PFSK-1 (cell line): ENCODE results near the gene C9orf43.

Experiments used
- FOXP2 ChIP-seq: optimal IDR thresholded peaks from 2 replicates; pipeline ENCODE3; 2011; ENCODE audit warnings: borderline replicate concordance, control low read depth, inconsistent platforms; ENCODE audit not compliant: insufficient read depth; ENCODE audit errors: extremely low read length, extremely low read depth
- POLR2AphosphoS5 ChIP-seq: IDR thresholded peaks from 2 replicates; pipeline ENCODE4 v1.6.1; 2012; ENCODE audit warnings: low read depth, mild to moderate bottlenecking, control low read depth, low read length, moderate library complexity
- TAF1 ChIP-seq: IDR thresholded peaks from 2 replicates; pipeline ENCODE4 v1.6.1; 2012; ENCODE audit warnings: low read length, control low read depth, borderline replicate concordance; ENCODE audit not compliant: insufficient read depth
- TF ChIP-seq, protein P1 (sequence below), 2 experiments: IDR thresholded peaks; 2 replicates each; pipeline versions ENCODE4 v1.6.1 to v1.8.0; 2011 to 2012; ENCODE audit warnings: low read depth in 2 of 2, low read length in 2 of 2, control low read depth in 1 of 2, inconsistent platforms in 1 of 2, mild to moderate bottlenecking in 1 of 2, moderate library complexity in 1 of 2; ENCODE audit not compliant: insufficient read depth in 1 of 2

DNA sequence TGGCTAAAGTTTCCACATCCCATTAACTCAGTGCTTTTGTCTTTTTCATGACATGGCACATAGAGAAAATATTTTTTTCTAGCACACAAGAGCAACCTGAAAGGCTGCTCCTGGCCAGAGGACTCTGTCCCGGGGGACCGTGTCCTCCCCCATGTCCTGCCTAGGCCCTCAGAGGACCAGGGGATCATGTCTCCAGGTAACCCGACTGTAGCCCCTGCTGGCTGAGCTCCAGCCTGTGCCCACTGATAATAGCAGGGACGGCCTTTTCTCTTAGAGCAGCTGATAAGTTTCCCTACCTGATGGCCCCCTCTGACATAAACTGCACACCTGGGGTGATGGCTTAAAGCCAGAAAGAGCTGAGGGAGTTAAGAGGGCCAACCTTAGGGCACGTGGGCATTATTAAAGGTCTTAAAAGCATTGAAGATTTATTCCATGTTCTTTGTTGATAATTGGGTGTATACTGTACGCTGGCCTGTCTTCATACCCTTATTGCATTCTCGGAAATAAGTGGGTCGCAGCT, 39.7 kb upstream of the C9orf43 start:
- TF ChIP-seq TAF1 (no peak), FOXP2 (no peak), POLR2AphosphoS5 (no peak)
- TF ChIP-seq, protein P1, sequence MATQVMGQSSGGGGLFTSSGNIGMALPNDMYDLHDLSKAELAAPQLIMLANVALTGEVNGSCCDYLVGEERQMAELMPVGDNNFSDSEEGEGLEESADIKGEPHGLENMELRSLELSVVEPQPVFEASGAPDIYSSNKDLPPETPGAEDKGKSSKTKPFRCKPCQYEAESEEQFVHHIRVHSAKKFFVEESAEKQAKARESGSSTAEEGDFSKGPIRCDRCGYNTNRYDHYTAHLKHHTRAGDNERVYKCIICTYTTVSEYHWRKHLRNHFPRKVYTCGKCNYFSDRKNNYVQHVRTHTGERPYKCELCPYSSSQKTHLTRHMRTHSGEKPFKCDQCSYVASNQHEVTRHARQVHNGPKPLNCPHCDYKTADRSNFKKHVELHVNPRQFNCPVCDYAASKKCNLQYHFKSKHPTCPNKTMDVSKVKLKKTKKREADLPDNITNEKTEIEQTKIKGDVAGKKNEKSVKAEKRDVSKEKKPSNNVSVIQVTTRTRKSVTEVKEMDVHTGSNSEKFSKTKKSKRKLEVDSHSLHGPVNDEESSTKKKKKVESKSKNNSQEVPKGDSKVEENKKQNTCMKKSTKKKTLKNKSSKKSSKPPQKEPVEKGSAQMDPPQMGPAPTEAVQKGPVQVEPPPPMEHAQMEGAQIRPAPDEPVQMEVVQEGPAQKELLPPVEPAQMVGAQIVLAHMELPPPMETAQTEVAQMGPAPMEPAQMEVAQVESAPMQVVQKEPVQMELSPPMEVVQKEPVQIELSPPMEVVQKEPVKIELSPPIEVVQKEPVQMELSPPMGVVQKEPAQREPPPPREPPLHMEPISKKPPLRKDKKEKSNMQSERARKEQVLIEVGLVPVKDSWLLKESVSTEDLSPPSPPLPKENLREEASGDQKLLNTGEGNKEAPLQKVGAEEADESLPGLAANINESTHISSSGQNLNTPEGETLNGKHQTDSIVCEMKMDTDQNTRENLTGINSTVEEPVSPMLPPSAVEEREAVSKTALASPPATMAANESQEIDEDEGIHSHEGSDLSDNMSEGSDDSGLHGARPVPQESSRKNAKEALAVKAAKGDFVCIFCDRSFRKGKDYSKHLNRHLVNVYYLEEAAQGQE (IDR thresholded peaks at IDR 0.05; ENCODE audit: insufficient read depth in 1 of 2, low read depth in 2 of 2, low read length in 2 of 2): no peak
